ENCODE results near the gene RSF1. TPM values are rescaled to one million over a fixed set of nuclear protein-coding genes. Genes with fewer than 3 reads are reported as not detected.

Gene RSF1
- total RNA-seq, 1 experiment from 2014 or later = 48.9 TPM

- DNase-seq (ENCODE audit: low read depth) = no peak
Observed at GRCh38 chr11:77749232-77749631, 71.3 kb downstream of the RSF1 start.

- DNase-seq (ENCODE audit: low read depth) = no peak
Observed at GRCh38 chr11:77748266-77748665, 72.3 kb downstream of the RSF1 start.

GRCh38 chr11:77747381-77747969 is 73.0 kb downstream of the RSF1 start:
- DNase-seq (ENCODE audit: low read depth) = no peak

GRCh38 chr11:77736473-77736872 is 84.0 kb downstream of the RSF1 start:
- DNase-seq (ENCODE audit: low read depth) = no peak

- no peak for DNase-seq (ENCODE audit: low read depth)
Observed at GRCh38 chr11:77734890-77735289, 85.6 kb downstream of the RSF1 start.

GRCh38 chr11:77732143-77732542 is 88.4 kb downstream of the RSF1 start:
- DNase-seq (ENCODE audit: low read depth) = no peak

GRCh38 chr11:77730789-77731188 is 89.7 kb downstream of the RSF1 start:
- no peak for DNase-seq (ENCODE audit: low read depth)

- no peak for DNase-seq (ENCODE audit: low read depth)
Observed at GRCh38 chr11:77729063-77729462, 91.5 kb downstream of the RSF1 start.

GRCh38 chr11:77728203-77728786 is 92.2 kb downstream of the RSF1 start:
- no peak for DNase-seq (ENCODE audit: low read depth)

GRCh38 chr11:77726524-77726923 is 94.0 kb downstream of the RSF1 start:
- DNase-seq (ENCODE audit: low read depth) = no peak

GRCh38 chr11:77725433-77725832 is 95.1 kb downstream of the RSF1 start:
- no peak for DNase-seq (ENCODE audit: low read depth)

GRCh38 chr11:77724636-77725035 is 95.9 kb downstream of the RSF1 start:
- no peak for DNase-seq (ENCODE audit: low read depth)

GRCh38 chr11:77723024-77723423 is 97.5 kb downstream of the RSF1 start:
- no peak for DNase-seq (ENCODE audit: low read depth)

- DNase-seq (ENCODE audit: low read depth) = peak; percentile 56
Observed at GRCh38 chr11:77710358-77710757, 110.2 kb downstream of the RSF1 start.

- no peak for DNase-seq (ENCODE audit: low read depth)
Observed at GRCh38 chr11:77705876-77706579, 114.5 kb downstream of the RSF1 start.

- peak; percentile 43 for DNase-seq (ENCODE audit: low read depth)
Observed at GRCh38 chr11:77705195-77705875, 115.2 kb downstream of the RSF1 start.

- DNase-seq (ENCODE audit: low read depth) = no peak
Observed at GRCh38 chr11:77704029-77704428, 116.5 kb downstream of the RSF1 start.

- DNase-seq (ENCODE audit: low read depth) = no peak
Observed at GRCh38 chr11:77699425-77699824, 121.1 kb downstream of the RSF1 start.

- DNase-seq (ENCODE audit: low read depth) = peak; percentile 14
Observed at GRCh38 chr11:77698896-77699295, 121.6 kb downstream of the RSF1 start.

- DNase-seq (ENCODE audit: low read depth) = no peak
Observed at GRCh38 chr11:77697865-77698264, 122.7 kb downstream of the RSF1 start.

GRCh38 chr11:77695417-77695816 is 125.1 kb downstream of the RSF1 start:
- no peak for DNase-seq (ENCODE audit: low read depth)

GRCh38 chr11:77690649-77691048 is 129.9 kb downstream of the RSF1 start:
- no peak for DNase-seq (ENCODE audit: low read depth)

- no peak for DNase-seq (ENCODE audit: low read depth)
Observed at GRCh38 chr11:77687088-77687487, 133.4 kb downstream of the RSF1 start.
